GM21447 (cell line): ENCODE results near the gene SPAG4.

Experiments used
- ATAC-seq: cut with Tn5 transposase; IDR thresholded peaks from one replicate; pipeline ENCODE4 v1.9.1; 2021; ENCODE audit not compliant: unreplicated experiment

SPAG4 gene

DNA sequence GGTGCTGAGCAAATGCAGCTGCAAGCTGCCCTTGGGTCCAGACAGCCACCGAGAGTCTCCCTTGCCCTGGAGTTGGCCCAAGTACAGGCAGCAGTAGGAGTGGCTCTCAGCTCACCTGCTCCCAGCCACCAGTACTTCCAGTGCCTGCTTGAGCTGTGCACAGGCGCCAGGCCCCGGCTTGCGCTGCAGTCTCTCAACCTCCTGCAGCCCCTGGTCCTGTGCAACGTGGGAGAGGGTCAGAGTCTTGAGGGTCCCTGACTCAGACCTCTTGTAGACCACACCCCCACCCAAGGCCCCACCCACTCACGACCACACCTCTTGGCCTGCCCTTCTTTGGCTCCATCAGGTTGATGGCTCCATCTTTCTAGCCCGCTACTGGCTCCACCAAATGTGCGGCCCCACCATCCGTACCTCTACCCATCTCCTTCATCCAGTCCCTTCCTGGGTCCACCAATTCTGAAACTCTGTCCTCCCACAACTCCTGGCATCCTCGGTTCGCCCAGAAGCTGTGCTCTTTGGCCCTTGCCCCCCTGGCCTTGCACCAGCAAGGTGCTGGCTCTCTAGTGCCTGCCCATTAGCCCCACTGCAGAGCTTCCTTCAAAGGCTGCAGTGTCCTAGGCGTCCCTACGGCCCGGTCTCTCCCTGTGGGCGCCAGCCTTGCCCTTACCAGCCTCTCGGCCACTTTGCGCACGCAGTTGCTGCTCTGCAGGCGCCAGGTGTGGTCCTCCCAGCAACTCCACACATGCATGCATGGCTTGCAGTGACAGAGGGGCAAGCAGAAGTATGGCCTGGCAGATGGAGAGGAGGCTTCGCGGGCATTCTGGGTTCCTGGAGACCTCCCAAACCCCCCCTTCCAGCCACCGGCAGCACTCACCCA, 16.5 kb upstream of the SPAG4 start:
- ATAC-seq: no peak

DNA sequence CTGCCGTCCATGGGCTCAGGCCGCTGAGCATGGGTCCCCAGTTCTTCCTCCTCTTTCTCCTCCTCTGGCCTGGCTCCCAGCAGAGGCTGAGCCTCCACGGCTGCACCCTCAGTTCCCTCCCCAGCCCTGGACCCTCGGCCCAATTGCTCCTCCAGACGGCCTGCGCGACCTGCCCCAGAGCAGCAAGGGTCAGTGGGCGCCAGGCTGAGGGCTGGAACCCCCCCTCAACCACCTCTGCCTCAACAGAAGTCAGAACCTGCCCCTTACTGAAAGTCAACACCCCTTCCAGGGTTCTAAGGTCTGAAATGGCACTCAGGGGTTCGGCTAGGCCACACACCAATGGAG, 15.9 kb upstream of the SPAG4 start:
- ATAC-seq: no peak

DNA sequence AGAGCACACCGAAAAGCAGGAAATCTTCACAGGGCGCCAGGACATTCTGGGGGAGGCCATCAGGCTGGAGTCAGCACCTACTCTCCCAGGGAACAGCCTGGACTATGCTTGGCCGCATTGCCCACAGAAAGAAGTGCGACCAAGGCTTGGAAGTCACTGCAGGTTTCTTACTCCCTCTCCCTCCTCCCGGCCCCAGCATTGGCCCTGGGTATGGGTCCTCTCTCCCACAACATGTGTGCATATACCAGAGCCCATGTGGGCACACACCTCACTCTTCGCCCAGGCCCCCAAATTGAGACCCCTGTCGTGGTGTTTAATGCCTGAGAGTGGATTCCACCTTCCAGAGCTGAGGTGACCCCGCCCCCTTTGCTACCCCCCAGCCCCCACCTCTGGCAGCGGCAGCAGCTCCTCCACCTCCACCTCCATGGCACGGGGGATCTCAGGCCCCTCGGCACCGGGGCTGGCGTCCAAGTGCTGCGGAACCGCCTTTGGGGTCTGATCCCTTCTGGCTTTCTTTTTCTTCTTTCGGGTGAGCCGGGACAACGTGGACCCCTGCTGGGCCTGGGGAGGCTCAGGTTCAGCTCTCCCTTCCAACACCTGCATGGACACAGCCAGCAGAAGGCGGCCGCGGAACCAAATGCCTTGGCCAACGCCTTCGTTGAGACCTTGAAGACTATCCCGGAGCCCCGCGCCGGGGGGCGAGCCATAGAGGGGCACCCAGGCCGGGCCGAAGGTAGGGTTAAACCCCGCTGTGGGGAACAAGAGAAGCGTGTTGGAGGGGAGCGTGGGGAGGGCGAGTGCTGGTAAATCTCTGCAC, 15.2 kb upstream of the SPAG4 start:
- no peak for ATAC-seq

DNA sequence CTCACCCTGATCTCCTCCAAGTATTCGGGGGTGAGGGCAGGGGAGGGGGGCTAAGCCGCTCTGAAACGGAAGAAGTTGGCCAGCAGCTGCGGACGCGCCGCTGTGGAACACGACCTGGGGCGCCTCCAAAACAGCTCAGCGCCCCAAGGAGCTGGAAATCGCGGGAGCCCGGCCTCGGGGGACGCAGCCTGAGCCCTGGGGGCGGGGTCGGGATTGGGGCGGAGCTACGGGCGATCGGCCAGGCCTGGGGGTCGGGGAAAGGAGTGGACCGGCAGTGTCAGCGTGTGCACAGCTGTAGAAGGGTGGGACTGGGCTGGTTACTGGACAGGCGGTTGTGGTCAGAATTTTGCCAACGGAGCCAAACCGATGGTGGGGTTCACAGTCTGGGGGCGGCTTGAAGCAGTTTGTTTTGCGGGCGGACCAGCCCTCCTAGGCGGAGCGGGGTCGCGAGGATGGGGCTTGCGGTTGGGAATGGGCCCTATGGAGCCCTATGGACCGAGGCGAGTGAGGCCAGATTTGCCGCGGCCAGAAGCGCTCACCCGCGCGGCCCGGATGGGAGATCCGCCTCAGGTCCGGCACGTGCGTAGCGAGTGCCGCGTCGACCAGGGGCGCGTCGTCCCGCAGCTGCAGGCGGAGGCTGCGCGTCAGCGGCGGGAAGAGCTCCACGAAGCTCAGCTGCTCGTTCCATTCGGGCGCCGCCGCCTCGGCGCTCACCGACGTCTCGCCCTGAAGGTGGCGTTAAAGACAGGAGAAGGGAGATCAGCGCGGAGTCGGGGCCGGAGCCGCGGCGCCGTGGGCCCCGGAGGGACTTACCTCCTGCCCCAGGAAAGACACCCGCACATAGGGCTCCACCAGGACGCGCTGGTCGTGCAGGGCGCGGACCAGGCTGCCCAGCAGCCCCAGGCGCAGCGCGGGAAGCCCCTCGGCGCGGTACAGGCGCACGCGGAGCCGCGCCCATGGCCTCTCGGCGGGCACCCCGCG, 14.3 kb upstream of the SPAG4 start:
- ATAC-seq: peak; percentile 72

DNA sequence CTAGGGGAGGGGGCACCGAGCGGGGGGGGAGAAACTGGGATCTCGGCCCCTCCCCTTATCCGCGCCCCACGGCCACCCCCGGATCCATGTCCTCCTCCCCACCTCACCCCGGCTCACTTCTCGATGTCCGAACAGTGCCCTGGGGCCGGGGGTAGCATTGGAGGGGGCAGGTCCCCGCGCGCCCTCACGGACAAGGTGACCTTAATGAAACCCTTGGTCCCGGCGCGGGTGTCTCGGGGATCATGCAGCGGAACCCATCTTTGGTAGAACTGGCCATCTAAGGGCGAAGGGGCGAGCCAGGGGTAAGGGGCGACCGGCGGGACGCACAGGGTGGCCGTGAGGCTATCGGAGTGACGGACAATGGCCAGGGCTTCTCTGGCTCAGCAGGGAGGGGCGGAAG, 13.6 kb upstream of the SPAG4 start:
- ATAC-seq: no peak

DNA sequence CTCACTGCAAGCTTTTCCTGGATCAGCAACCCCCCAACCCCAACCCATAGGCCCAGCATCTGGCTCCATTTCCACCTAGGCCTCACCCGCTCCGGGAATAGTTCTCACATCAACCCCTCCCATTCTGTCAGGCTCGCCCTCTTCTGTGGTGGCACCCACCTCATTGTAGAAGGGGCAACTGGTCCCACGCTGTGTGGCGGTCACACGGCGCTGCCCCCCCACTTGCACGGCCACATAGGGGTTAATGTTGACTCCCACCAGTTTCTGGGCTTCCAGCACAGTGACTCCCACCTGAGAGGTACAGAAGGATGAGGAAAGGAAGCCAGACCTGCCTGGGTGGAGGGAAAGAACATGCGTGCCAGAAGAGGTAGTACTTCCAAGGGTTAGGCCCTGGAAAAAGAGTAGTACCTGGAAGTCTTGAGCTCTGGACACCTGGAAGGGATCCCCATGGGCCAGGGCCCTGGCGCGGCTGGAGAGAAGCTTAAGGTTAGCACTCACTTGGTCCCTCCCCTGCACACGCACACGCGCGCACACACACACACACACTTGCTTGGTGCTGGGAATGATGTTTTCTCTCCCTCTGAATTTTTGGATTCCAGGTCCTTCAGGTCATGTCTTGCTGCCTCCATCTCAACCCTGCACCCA, 12.7 kb upstream of the SPAG4 start:
- no peak for ATAC-seq

DNA sequence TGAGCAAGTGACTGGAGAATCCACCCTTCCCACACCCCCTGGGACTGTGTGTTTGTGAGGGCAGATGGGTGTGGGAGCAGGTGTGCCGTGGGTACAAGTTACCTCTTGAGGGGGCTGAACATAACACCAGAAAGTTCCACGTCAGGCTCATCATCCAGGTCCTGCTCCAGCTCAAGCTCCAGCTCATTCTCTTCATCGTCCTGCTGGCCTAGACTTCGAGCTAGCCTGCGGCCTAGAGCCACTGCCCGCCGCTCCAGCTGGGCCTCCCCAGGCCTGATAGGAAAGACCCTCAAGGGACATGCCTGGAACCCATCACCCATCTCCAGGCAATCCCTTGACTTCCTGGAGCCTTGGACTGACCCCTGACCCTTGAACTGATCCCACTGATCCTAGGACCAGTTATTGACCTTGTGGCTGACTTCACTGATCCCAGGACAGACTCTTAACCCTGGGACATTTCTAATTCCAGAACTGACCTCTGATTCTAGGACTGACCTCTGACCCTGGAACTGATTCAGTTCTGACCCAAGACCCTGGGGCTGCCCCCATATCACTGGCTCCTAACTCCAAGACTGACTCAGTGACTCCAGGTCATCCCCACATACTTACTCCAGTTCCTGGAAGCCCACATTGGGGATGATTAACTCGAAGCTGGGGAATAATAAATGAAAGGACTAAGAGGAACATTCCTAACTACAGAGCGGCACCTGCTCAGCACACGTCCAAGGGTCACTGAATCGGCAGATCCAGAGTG, 11.8 kb upstream of the SPAG4 start:
- ATAC-seq: no peak

DNA sequence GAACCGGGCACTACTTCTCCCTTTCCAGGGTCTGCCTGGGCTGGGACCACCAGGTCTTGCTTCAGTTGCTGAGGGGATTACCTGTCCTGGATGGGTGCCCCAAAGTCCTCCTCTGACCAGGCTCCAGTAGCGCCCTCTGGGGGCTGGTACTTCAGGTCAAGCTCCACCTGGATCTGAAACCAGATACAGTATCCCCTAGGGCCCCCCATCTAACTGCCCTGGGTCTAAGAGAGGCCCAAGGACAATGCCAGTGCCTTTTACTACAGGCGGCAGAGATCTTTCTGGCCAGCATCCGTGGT, 11.2 kb upstream of the SPAG4 start:
- ATAC-seq: no peak

DNA sequence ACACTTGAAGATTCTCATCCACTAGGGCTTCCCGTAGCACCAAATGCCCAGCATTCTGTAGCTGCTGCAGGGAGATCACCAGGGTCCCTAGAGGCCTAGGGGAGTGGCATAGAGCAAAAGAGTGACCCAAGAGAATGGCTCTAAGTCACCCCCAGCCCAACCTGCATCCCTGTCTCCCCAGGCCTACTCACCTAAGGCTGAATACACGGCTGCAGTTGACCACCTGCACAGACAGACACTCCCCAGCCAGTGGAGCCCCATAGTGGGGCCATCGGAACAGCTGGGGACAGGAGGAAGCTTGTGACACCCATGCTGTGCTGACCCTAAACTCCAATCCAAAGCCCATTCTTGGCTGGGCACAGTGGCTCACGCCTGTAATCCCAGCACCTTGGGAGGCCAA, 9.5 kb upstream of the SPAG4 start:
- no peak for ATAC-seq

DNA sequence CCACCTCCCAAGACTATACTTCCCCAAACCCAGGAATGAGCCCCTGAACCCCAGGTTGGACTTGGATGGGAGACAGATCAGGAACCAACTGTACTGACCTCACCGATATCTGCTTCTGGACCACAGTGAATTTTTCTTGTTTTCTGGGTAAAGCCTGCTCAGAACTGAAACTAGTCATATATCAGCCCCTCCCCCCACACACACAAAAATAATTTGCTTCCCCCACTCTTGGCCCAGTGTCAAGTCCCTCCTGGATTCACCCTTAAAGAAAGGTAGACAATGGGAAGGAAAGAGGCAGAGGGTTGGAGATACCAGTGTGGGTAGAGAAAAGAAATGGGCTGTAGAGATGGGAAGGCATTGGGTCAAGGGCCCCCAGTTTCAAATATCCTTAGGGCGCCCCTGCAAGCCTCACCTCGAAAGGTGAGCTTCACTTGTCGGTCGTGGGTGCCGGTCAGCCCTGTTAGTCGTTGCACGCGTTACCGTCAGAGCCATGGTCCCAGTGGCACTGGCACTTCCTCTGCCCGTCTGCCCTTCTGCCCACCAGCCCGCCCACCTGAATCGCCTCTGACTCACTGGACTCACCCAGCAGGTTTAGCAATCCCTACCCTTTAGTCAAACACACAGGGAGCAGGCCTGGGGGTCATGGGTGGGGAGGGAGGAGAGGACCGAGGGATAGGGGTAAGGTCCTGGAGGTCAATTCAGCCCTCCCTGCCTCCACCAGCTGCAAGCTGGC, 8.5 kb upstream of the SPAG4 start:
- ATAC-seq: no peak

DNA sequence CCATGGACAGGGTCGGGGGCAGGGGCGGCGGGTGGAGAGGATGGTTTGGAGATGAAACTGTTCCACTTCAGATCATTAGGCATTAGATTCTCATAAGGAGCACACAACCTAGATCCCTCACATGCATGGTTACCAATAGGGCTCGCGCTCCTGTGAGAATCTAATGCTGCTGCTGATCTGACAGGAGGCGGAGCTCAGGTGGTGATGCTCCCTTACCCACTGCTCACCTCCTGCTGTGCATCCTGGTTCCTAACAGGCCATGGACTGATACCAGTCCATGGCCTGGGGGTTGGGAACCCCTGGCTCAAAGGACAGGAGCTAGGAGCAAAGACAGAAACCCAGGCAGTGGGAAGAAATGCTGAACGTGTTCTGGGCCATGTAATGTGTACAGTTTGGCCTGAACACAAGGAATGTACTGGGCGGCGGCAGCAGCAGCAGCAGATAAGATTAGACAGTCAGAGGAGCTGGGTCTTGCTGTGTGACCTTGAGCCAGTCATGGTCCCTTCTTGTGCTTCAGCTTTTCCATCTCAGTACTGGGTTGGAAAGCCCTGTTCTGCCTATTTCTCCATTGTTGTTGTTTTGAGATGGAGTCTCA, 4.7 kb upstream of the SPAG4 start:
- no peak for ATAC-seq

DNA sequence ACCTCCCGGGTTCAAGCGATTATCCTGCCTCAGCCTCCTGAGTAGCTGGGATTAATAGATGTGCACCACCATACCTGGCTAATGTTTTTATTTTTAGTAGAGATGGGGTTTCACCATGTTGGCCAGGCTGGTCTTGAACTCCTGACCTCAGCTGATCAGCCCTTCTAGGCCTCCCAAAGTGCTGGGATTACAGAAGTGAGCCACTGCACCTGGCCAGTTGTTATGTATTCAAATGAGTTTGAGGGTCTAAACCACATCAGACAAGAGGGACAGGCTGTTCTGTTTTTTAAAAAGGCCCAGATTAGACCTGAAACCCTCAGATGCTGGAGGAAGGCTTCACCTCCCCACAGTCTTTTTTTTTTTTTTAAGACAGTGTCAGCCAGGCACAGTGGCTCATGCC, 4.1 kb upstream of the SPAG4 start:
- no peak for ATAC-seq

DNA sequence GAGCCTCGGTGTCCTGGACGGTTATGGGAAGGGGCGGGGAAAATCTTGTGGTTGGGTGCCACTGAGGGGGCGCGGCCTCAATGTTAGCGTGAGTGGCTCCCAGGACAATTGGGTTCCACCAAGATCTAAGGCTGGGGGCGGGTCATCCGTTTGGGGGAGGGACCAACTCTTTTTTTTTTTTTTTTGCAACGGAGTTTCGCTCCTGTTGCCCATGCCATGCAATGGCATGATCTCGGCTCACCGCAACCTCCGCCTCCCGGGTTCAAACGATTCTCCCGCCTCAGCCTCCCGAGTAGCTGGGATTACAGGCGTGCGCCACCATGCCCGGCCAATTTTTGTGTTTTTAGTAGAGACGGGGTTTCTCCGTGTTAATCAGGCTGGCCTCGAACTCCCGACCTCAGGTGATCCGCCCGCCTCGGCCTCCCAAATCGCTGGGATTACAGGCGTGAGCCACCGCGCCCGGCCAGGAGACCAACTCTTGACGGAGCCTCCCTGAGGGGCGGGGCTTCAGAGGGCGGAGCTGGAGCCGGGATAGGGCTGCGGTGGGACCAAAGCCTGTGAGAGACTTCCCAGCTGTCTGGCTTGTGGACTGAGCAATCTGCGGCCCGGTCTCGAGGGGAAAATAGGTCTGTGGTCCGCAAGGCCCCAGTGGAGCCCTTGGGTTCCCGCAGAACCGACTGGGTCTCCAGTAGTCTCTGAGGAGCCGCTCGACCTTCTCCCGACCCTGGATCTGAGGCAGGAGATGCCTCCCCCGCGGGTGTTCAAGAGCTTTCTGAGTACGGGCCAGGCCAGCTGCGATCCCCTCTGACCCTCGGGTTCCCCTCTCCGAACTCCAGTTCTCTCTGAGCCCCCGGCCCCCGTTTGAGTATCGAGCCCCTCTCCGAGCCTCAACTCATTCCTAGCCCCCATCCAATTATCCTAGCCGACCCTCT, 1.1 kb downstream of the SPAG4 start:
- ATAC-seq: peak; percentile 24

DNA sequence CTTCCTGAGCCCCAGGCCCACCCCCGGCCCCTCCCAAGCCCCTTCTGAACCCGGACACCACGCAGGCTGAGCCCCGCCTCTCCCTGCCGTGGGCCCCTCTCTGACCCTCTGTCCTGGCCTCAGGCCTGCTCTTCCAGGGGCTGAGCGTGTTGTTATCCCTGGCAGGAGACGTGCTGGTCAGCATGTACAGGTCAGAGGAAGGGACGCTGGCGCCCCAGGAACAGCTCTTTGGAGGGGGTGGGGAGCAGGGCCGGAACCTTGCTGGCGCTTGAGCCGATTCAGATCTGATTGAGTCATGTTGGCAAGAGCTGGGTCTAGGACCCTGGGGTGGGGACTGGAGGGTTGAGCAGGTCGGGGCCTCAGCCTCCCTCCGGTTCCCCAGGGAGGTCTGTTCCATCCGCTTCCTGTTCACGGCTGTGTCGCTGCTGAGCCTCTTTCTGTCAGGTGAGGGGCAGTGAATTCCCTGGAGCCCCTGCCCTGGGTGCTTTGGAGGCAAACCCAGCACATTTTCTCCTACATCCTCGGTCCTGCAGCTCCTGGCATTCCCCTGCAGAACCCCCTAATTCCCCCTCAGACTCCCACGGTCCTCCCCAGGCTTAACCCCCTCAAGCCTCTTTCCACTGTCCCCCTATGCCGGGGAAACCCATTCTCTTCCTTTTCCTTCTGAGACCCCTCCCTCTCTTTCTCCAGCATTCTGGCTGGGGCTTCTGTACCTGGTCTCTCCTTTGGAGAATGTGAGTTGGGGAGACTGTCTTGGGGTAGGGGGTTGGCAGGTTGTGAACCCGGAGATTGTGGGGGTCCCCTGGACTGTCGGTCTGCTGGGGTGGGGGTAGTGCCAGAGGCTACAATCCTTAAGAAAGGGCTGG, 2.0 kb downstream of the SPAG4 start:
- ATAC-seq: no peak

DNA sequence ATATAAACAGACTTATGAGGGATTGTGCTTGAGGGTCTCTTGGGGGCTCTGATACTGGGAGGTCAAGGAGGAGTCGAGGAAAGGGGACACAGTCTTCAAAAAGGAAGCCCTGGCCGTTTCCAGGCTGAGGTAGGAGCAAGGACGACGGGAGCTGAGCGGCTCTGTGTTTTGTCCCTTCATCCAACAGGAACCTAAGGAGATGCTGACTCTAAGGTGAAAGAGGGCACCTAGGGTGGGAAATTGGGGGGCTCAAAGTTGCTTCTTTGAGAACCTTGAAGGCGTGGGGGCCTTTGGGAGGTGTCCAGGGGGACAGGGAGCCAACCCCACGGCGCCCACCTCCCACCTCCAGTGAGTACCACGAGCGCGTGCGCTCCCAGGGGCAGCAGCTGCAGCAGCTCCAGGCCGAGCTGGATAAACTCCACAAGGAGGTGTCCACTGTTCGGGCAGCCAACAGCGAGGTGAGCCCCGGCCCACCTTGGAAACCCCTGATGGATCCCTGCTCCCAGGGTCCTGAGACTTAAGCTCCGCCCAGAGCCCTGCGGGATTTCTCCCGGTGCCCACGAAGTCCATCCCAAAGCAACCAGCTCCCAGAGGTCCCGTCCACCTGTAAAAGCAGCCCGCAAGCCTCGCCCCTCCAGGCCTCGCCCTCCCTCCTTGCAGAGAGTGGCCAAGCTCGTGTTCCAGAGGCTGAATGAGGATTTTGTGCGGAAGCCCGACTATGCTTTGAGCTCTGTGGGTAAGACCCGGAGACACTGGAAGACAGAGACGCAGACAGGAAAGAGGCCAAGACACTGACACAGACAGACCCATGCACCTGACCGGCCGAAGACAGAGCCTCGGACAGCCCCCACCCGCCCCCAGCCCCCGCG, 2.9 kb downstream of the SPAG4 start:
- ATAC-seq: no peak
